PC-3 (cell line): ENCODE results near the gene IL10. TPM values are rescaled to one million over a fixed set of nuclear protein-coding genes. Genes with fewer than 3 reads are reported as not detected.

Source experiments
- ATAC-seq: fragments of 200-7000 bp; cut with Tn5 transposase; 2 replicates; pipeline ENCODE4 v1.9.1; 2020; ENCODE audit warnings: mild to moderate bottlenecking, moderate library complexity
- BruUV-seq: library from RNA; stranded (reverse); fragments of 400-500 nt; replicated peaks from 2 replicates; lab custom pipeline; 2021; lab: Mats Ljungman, UMichigan
- CTCF ChIA-PET: fragments of 300-600 bp; sonication (Branson Sonifier 250); formaldehyde crosslinking; loops from one replicate; lab custom pipeline; 2022; ENCODE audit warnings: antibody characterized with exemption; lab: Charles Lee
- POLR2A ChIA-PET: fragments of 300-600 bp; sonication (Branson Sonifier 250); formaldehyde crosslinking; loops from one replicate; lab custom pipeline; 2022; ENCODE audit warnings: antibody characterized with exemption; ENCODE audit not compliant: unreplicated experiment; lab: Charles Lee
- DNase-seq: peaks from one replicate; pipeline ENCODE4 v3.0.0-alpha.2; 2015
- H2AFZ ChIP-seq: fragments of 300-600 bp; sonication (generic); 2 replicates; pipeline ENCODE4 v1.6.0; 2016; ENCODE audit warnings: antibody characterized with exemption, low read length
- H3F3A ChIP-seq: fragments of 300-600 bp; sonication (generic); one replicate; pipeline ENCODE4 v1.6.0; 2017; ENCODE audit warnings: antibody characterized with exemption, low read length, control low read depth, mild to moderate bottlenecking; ENCODE audit not compliant: unreplicated experiment
- H3K27ac ChIP-seq: fragments of 300-600 bp; sonication (generic); 2 replicates; pipeline ENCODE4 v1.5.1; 2016; ENCODE audit warnings: mild to moderate bottlenecking, low read length
- H3K27me3 ChIP-seq: fragments of 300-600 bp; sonication (generic); 2 replicates; pipeline ENCODE4 v1.6.1; 2016; ENCODE audit warnings: low read length, mixed read lengths
- H3K36me3 ChIP-seq: fragments of 300-600 bp; sonication (generic); 2 replicates; pipeline ENCODE4 v1.6.1; 2016; ENCODE audit warnings: low read depth, mixed run types, low read length, mixed read lengths
- H3K4me1 ChIP-seq: fragments of 300-600 bp; sonication (generic); 2 replicates; pipeline ENCODE4 v1.5.1; 2016; ENCODE audit warnings: low read length; ENCODE audit not compliant: insufficient read depth
- H3K4me2 ChIP-seq: fragments of 300-600 bp; sonication (generic); 2 replicates; pipeline ENCODE4 v1.6.0; 2016; ENCODE audit warnings: low read length
- H3K4me3 ChIP-seq: fragments of 300-600 bp; sonication (generic); 2 replicates; pipeline ENCODE4 v1.5.1; 2016; ENCODE audit warnings: mild to moderate bottlenecking, low read length, mixed read lengths
- H3K79me2 ChIP-seq: fragments of 300-600 bp; sonication (generic); 2 replicates; pipeline ENCODE4 v1.6.1; 2017; ENCODE audit warnings: low read length, mixed read lengths
- H3K9ac ChIP-seq: fragments of 300-600 bp; sonication (generic); 2 replicates; pipeline ENCODE4 v1.6.0; 2016; ENCODE audit warnings: mild to moderate bottlenecking, low read length
- H3K9me2 ChIP-seq: fragments of 300-600 bp; sonication (generic); replicated peaks from 2 replicates; pipeline ENCODE4 v1.6.1; 2016; ENCODE audit warnings: mixed run types, low read length, mixed read lengths
- H3K9me3 ChIP-seq: fragments of 300-600 bp; sonication (generic); 2 replicates; pipeline ENCODE4 v1.6.1; 2016; ENCODE audit warnings: low read length, mixed read lengths
- H4K20me1 ChIP-seq: fragments of 300-600 bp; sonication (generic); 2 replicates; pipeline ENCODE4 v1.6.1; 2016; ENCODE audit warnings: low read length, mixed read lengths
- EZH2 ChIP-seq: fragments of 300-600 bp; sonication (generic); IDR thresholded peaks from one replicate; pipeline ENCODE4 v1.6.1; 2017; ENCODE audit warnings: antibody characterized with exemption, mild to moderate bottlenecking, low read length; ENCODE audit not compliant: unreplicated experiment
- EZH2phosphoT487 ChIP-seq: fragments of 300-600 bp; sonication (generic); IDR thresholded peaks from 2 replicates; pipeline ENCODE4 v1.6.1; 2018; ENCODE audit warnings: mild to moderate bottlenecking, antibody characterized with exemption, low read length, borderline replicate concordance
- intact Hi-C: fragments of 100-400 bp; cut with micrococcal nuclease; formaldehyde crosslinking; loops from 2 replicates; pipeline ENCODE4 v1.9.0; 2023
- total RNA-seq: library from RNA; depleted of rRNA; stranded (reverse); fragments of >200 nt; gene quantifications from 2 replicates; pipeline ENCODE4 v1.2.3, GENCODE V29; 2014
- TF ChIP-seq, protein P1 (sequence below): fragments of 300-600 bp; sonication (generic); conservative IDR thresholded peaks from 2 replicates; pipeline ENCODE4 v1.5.1; 2017; ENCODE audit warnings: antibody characterized with exemption, low read depth, mild to moderate bottlenecking, low read length

The IL10 gene
- total RNA-seq, 1 experiment from 2014 or later: not detected

DNA sequence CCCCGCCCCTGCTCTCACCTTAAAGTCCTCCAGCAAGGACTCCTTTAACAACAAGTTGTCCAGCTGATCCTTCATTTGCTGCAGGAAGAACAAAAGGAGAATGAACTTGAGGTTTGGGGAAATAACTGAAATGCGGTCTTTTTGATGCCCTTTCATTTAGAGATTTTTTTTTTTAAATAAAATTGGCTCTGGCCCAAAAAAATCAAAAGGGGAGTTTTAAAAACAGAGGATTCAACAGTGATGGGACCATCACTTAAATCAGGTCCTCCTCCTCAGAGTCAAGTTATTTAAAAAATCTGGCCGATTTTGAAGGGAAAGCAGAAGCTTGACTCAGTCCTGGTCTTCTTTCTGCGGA, 979 bp downstream of the IL10 start:
- no TSS peak for BruUV-seq
- CTCF ChIA-PET: interaction anchor here (1.0 kb wide), 1 partner anchor 11 kb away, joined by 3 read pairs; no protein-coding TSS in a partner anchor
- Histone ChIP-seq H3F3A (no peaks in the 10 kb centered on the region), H3K4me2 (no peak overlapping the region), H3K4me3 (no peak overlapping the region), H3K9ac (no peak overlapping the region), H3K36me3 (no peaks in the 10 kb centered on the region), H3K79me2 (no peaks in the 10 kb centered on the region), H3K9me2 (no peaks in the 10 kb centered on the region), H3K27me3 (peaks cover 64% of the 10 kb centered on the region), H3K4me1 (peaks cover 6% of the 10 kb centered on the region), H2AFZ (no peak overlapping the region), H3K9me3 (no peaks in the 10 kb centered on the region), H3K27ac (no peak overlapping the region), H4K20me1 (no peaks in the 10 kb centered on the region)
- no peak for DNase-seq
- POLR2A ChIA-PET: no interaction called here
- intact Hi-C loops: no loop called here
- TF ChIP-seq, protein P1, sequence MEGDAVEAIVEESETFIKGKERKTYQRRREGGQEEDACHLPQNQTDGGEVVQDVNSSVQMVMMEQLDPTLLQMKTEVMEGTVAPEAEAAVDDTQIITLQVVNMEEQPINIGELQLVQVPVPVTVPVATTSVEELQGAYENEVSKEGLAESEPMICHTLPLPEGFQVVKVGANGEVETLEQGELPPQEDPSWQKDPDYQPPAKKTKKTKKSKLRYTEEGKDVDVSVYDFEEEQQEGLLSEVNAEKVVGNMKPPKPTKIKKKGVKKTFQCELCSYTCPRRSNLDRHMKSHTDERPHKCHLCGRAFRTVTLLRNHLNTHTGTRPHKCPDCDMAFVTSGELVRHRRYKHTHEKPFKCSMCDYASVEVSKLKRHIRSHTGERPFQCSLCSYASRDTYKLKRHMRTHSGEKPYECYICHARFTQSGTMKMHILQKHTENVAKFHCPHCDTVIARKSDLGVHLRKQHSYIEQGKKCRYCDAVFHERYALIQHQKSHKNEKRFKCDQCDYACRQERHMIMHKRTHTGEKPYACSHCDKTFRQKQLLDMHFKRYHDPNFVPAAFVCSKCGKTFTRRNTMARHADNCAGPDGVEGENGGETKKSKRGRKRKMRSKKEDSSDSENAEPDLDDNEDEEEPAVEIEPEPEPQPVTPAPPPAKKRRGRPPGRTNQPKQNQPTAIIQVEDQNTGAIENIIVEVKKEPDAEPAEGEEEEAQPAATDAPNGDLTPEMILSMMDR: no peak
- no peak for TF ChIP-seq EZH2
- ATAC-seq: no peak

DNA sequence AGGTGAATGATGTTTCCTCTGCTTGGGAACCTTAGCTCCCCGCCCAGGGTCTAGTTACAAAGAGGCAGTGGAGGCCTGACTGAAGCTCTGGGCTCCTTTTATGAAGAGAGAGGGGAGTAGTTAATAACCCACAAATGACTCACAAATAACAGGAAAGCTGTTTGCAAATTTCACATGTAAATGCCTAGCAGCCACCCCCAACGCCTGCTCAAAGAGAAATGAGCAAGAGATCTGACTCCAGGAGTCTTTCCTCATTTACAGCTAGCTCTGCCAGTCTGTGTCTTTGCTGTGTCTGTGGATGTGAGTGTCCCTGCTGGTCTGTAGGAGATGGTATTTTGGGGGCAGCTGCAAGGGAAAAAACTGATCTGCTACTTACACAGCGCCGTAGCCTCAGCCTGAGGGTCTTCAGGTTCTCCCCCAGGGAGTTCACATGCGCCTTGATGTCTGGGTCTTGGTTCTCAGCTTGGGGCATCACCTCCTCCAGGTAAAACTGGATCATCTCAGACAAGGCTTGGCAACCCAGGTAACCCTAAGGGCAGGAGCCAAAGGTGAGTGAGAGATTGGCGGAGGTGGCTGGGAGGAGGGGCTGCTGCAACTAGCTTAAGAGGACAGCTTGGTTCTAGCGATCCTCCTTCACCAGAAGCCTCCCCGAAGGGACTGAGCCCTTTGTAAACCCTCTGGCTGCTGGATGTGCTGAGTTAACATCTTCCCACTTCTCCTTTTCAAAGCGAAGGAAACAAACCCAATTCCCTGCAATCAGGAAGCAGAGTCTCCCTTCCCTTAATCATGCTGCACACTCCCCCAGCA, 1.6 kb downstream of the IL10 start, which contains the start of gene IL19:
TSS of gene IL19 (plus strand) at position 243 of the 807 bp plus-strand sequence. CDS start 65,890 bp downstream, outside the sequence.
- TF ChIP-seq EZH2 (no peak), EZH2phosphoT487 (no peak)
- TF ChIP-seq, protein P1: no peak
- DNase-seq (peak; percentile 38), ATAC-seq (peak; percentile 7; the same call in 1 of the 2 replicates)
- Histone ChIP-seq H3F3A (no peaks in the 10 kb centered on the region), H3K27me3 (peaks cover 58% of the 10 kb centered on the region), H2AFZ (no peak within 1 kb of the TSS), H3K27ac (no peak within 1 kb of the TSS), H3K4me1 (peaks cover 9% of the 10 kb centered on the region), H3K9me2 (no peaks in the 10 kb centered on the region), H4K20me1 (no peaks in the 10 kb centered on the region), H3K4me2 (no peak within 1 kb of the TSS), H3K9me3 (no peaks in the 10 kb centered on the region), H3K4me3 (no peak within 1 kb of the TSS), H3K36me3 (no peaks in the 10 kb centered on the region), H3K9ac (no peak within 1 kb of the TSS), H3K79me2 (no peaks in the 10 kb centered on the region)
- intact Hi-C loops: no loop called here
- POLR2A ChIA-PET: interaction anchor here (0.6 kb wide), 3 partner anchors 26 to 262 kb away, joined by 3 to 4 read pairs (median 3); partner anchors contain the start of gene C1orf116
- BruUV-seq: no TSS peak
- CTCF ChIA-PET: interaction anchor here (0.5 to 1.0 kb wide), 3 partner anchors 10 to 159 kb away, joined by 3 to 4 read pairs (median 3); partner anchors contain the start of gene EIF2D

DNA sequence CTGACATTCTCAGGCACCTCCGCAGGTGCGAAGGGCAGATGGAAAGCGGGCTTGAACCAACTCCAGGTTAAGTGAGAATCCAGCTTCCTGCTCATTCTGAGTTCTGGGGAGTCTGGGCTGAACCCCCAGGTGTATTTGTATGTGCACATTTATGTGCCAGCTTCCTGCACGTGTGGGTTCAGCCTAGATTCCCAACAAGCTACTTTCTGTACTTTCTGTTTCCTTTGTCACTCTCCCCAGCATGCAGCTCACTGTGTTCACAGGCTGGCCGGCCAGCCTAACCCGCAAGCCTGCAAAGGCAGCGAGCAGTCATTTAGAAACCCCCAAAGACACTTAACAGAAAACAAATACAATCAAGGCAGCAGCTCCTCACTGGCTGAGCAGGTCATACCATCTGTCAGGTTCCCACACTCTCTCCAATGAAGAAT, 3.0 kb downstream of the IL10 start:
- Histone ChIP-seq H3K79me2 (no peaks in the 10 kb centered on the region), H3K4me1 (peaks cover 9% of the 10 kb centered on the region), H3K4me3 (no peak overlapping the region), H3K9me3 (no peaks in the 10 kb centered on the region), H3K36me3 (no peaks in the 10 kb centered on the region), H3K9me2 (no peaks in the 10 kb centered on the region), H2AFZ (no peak overlapping the region), H3K4me2 (no peak overlapping the region), H3K9ac (no peak overlapping the region), H3F3A (no peaks in the 10 kb centered on the region), H3K27me3 (peaks cover 59% of the 10 kb centered on the region), H3K27ac (no peak overlapping the region), H4K20me1 (no peaks in the 10 kb centered on the region)
- TF ChIP-seq EZH2 (no peak), EZH2phosphoT487 (no peak)
- TF ChIP-seq, protein P1: no peak
- POLR2A ChIA-PET: no interaction called here
- ATAC-seq (no peak), DNase-seq (no peak)
- intact Hi-C loops: no loop called here
- CTCF ChIA-PET: no interaction called here
- no TSS peak for BruUV-seq
